RWPE1 (cell line): ENCODE results near the gene SALL4.
"Not testable (repeated sequence)": the region's sequence is repeated elsewhere in the genome, so short reads cannot be mapped to it uniquely, and the experiment has no call there.

ENCODE experiments used
- CTCF ChIA-PET: fragments of 350-600 bp; sonication (Branson Sonifier 250); formaldehyde crosslinking; extraction: SDS; loops from one replicate; lab custom pipeline; 2021; lab: Yijun Ruan, JAX
- POLR2A ChIA-PET: fragments of 400-600 bp; formaldehyde crosslinking; extraction: SDS; loops from one replicate; lab custom pipeline; 2020; ENCODE audit warnings: antibody characterized with exemption; ENCODE audit not compliant: low non-redundant PET; lab: Yijun Ruan, JAX
- DNase-seq: peaks from one replicate; pipeline ENCODE4 v3.0.0; 2012; ENCODE audit warnings: low spot score
- H3K27ac ChIP-seq: fragments of 450-650 bp; 2 replicates; pipeline ENCODE4 v1.5.1; 2017
- CTCF ChIP-seq: fragments of 450-650 bp; conservative IDR thresholded peaks from 2 replicates; pipeline ENCODE4 v1.5.1; 2017; ENCODE audit warnings: low read depth, mild to moderate bottlenecking

SALL4 gene

DNA sequence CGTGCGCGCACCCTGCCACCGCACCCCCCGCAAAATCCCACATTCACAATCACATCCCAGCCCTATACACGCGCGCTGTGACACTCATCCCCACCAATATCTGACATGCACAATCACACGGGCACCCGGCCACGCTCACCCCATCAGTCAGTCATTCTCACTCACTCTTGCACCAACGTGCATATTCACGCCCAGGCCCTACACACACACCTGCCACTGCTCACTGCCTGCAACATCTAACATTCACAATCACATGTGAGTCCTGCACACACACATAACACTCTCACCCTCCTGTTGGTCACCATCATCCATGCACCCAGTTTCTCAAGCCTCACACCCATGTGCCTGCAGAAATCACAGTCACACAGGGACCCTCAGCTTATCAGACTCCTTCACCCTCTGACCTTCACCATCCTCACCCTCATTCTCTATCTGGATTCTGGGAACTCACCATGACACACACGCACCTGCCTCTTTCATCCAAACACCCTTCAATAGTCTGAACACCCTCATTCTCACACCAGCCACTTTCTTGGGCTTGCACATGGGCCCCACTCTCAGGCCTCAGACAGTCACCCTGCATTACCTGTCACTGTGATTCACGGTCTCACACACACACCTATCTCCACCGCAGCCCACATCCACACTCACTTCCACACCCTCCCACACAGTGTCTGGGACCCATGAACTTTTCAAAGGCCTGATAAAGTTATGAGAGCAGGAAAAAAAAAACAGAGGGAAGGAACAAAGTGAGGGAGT, 33.4 kb downstream of the SALL4 start:
- ChIA-PET POLR2A (no interaction called here), CTCF (no interaction called here)
- no peak for DNase-seq
- no peak for TF ChIP-seq CTCF
- no peak overlapping the region for H3K27ac ChIP-seq

DNA sequence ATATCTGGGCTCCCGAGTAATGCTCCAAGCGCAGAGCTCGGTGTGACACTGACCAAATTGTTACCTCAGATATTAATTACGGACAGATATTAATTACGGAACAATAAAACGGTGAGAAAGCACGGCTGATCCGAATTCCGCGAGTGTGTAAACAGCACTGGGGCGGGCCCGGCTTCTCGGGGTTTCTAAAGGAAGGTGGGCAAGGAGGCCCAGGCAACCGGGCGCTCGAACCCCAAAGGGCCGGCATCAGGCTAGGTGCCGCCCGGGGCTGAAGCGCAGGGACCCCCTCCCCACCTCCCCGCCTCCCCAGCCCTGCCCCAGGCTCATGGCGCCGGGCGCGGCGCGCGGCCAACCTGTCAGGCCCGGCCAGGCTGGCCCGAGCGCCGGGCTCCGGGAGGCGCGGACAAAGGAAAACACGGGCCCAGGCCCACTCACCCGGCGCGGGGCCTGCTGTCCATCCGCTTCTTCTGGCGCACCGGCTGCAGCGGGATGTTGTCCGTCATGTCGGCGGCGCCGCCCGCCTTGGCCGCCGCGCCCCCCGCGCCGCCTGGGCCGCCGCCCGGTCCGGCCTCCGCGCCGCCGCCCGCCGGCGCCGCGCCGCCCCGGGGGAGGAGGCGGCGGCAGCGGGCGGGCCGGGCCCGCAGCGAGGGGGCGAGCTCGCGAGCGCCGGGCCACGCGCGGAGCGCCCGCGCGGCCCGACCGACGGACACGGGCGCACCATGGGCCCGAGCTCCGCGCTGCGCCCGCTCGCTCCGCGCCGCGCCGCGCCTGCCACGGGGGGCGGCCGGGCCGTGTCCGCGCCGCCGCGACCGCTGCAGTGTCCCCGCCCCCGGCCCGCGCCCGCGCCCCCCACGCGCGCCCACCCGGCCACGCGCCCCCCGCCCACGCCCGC, 34.2 kb downstream of the SALL4 start, which contains the start of gene ATP9A:
Gene ATP9A (minus strand): TSS at position 524 of the 892 bp plus-strand sequence. CDS start 21 bp downstream, at position 503.
- ChIA-PET CTCF (interaction anchor here (0.6 to 1.4 kb wide), 6 partner anchors 8 to 316 kb away, joined by 3 to 7 read pairs (median 3); no protein-coding TSS in a partner anchor), POLR2A (no interaction called here)
- TF ChIP-seq CTCF = no peak; the same call in 1 of the 2 replicates
- H3K27ac ChIP-seq = no peak within 1 kb of the TSS
- peak; percentile 44 for DNase-seq

DNA sequence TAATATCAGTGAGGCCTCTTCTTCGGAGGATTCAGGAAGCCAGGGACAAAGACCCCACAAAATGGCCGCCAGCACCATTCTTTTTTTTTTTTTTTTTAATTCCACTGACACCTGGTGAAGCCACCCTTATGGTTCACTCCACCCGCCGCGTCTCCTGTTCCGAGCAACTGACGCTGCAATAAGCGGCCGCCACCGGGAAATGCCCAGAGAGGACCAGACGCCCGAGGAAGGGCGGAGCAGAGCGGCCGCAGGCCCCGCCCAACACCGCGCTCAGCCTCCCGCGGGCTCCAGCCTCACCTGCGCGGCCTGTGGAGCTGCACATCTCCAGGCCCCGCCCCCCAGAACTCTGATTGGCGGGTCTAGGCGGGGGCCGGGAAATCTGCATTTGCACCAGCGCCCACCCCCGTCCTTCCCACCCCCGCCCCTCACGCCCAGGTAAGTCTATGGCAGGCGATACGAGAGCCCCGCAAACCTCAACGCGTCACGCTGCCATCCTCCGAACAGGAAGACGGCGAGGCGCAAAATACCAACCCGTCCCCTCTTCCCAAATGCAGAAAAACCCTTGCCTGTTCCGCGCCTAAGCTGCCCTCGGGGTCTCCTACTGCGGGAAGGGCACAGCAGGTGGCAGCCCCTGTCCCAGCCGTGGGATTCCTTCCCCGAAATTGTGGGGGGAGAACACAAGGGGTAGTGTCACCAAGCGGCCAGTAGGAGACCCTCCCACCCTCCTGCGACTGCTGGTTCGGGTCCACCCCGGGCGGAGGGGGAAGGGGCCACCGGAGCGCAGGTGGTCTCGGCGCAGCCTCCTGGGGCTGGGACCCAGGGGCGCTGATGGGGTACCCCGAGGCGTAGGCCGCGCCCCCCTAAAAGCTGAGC, 35.1 kb downstream of the SALL4 start:
- peak; percentile 31 for TF ChIP-seq CTCF
- ChIA-PET POLR2A (interaction anchor here (0.7 kb wide), 1 partner anchor 1206 kb away, joined by 3 read pairs; no protein-coding TSS in a partner anchor), CTCF (interaction anchor here (0.6 to 2.0 kb wide), 10 partner anchors 9 to 1798 kb away, joined by 3 to 7 read pairs (median 3); no protein-coding TSS in a partner anchor)
- peak; percentile 87 for DNase-seq
- peak overlapping the region; percentile 10; the same call in 1 of the 2 replicates for H3K27ac ChIP-seq

GRCh38 chr20:51765381-51765780, 36.9 kb downstream of the SALL4 start:
- H3K27ac ChIP-seq, POLR2A ChIA-PET, DNase-seq: not testable (repeated sequence)
- CTCF ChIA-PET = interaction anchor here (0.6 to 2.0 kb wide), 2 partner anchors 79 to 319 kb away, joined by 4 to 8 read pairs; no protein-coding TSS in a partner anchor

DNA sequence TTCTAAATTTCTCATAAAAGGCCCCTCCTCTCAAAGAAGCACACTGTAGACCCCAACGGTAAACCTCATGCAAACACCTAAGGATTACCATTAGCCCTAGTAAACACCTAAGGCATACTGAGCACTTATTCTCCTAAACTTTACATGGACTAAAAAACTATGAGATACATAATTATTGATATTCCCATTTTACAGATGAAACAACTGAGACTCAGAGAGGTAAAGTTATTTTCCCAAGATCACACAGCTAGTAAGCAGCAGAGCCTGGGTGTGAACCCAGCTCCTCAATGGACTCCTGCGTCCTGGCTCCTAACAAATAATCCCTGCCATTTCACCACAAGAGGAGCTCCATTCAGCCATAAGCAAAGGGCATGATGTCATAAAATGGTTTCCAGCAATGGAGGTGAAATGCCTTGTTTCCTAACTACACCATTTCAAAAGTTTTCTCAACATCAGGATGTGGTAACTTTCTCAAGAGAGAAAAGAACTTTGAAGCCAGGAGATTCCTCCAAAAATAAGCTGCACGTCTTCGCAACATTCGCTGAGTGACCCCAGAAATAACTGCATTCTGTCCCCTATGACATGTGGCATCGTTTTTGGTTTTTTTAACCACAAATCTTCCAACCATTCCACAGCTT, 38.2 kb downstream of the SALL4 start:
- ChIA-PET CTCF (interaction anchor here (0.6 to 1.0 kb wide), 3 partner anchors 46 to 67 kb away, joined by 3 to 5 read pairs (median 4); no protein-coding TSS in a partner anchor), POLR2A (interaction anchor here (0.6 kb wide), 1 partner anchor 69 kb away, joined by 4 read pairs; no protein-coding TSS in a partner anchor)
- DNase-seq = no peak
- H3K27ac ChIP-seq = no peak overlapping the region
- no peak for TF ChIP-seq CTCF

- H3K27ac ChIP-seq = no peak overlapping the region
- CTCF ChIA-PET = interaction anchor here (0.6 to 0.7 kb wide), 2 partner anchors 151 to 454 kb away, joined by 3 read pairs; no protein-coding TSS in a partner anchor
- no peak for DNase-seq
Measured at GRCh38 chr20:51760905-51761546, 41.3 kb downstream of the SALL4 start.

More at GRCh38 chr20:51760905-51761546, 41.3 kb downstream of the SALL4 start:
- TF ChIP-seq CTCF = no peak
- POLR2A ChIA-PET = no interaction called here
